GM18870 (cell line): ENCODE measurements around the gene AFAP1L2.

Source experiments
- ATAC-seq: cut with Tn5 transposase; IDR thresholded peaks from one replicate; pipeline ENCODE4 v1.9.1; 2021; ENCODE audit warnings: moderate library complexity; ENCODE audit not compliant: unreplicated experiment

The AFAP1L2 gene

GRCh38 chr10:114412907-114413797 is 8.8 kb upstream of the AFAP1L2 start:
- ATAC-seq: no peak

- ATAC-seq: no peak
Observed at GRCh38 chr10:114408968-114409444, 4.7 kb upstream of the AFAP1L2 start.

DNA sequence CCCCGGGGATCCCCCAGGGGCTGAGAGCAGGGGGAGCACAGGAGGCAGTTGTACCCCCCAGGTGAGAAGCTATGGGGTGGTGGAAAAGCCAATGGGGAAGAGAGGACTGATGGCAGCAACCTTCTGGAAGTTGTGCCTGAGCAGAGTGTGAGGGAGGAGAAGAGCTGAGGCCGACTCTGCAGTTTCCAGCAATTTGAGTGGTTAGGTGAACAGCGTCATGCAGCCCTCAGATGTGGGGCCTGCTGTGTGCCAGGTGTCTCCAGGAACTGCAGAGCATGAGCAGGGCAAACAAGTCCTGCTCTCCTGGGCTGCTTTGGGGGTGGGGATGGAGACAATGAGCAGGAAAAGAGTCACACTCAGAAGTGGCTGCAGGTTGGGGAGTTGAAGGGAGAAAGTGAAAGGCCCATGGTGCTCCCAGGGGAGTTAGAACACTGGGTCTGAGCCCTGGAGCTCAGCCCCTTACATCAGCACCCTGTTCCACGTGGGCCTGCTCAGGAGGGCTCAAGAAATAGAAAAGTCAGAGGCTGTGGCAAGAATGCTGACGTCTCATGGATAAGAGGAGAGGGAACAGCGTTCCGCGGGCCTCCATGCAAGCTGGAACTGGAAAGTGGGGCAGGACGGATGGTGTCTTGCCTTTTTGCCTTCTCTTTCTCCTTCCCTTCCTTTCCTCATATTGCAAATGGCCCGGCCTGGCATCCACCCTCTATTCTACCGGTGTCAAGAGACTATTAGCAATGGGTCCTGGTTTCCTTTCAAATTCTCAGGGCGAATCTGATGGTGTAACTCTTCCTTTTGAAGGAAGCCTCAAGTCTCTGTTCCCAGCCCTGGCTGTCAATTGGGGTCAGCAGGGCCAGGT is 4.0 kb upstream of the AFAP1L2 start:
- ATAC-seq: no peak

- ATAC-seq: no peak
Observed at GRCh38 chr10:114406455-114406854, 2.2 kb upstream of the AFAP1L2 start.

GRCh38 chr10:114405011-114405350 is 679 bp upstream of the AFAP1L2 start:
- ATAC-seq: no peak

DNA sequence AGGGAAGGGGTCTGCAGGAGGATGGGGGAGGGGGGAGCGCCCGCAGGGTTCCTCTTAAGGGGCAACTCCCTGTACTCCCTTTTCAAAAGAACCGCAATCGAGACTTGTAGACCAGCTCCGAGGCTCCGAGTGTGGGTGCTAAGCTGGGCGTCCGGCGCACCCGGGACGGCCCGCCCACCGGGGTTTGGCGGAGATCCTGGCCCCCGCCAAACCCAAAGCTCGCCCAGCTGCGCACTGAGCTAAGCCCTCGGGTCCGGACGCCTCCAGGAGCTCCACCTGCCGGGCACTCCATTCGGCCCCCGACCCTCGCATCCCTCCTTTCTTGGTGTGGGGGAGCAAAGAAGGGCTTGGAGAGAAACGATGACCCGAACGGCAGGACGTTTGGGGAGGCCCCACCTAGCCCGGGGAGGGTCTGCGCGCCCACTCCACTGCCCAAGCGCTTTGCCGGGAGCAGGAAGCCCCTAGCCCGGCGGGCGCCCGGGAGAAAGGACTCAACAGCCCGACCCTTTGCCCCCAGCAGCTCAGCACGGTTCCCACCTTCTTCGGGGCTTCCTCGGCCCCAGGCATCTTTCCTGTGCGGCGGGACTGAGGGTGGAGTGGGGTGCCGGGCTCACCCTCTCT is 651 bp downstream of the AFAP1L2 start:
- ATAC-seq: no peak

DNA sequence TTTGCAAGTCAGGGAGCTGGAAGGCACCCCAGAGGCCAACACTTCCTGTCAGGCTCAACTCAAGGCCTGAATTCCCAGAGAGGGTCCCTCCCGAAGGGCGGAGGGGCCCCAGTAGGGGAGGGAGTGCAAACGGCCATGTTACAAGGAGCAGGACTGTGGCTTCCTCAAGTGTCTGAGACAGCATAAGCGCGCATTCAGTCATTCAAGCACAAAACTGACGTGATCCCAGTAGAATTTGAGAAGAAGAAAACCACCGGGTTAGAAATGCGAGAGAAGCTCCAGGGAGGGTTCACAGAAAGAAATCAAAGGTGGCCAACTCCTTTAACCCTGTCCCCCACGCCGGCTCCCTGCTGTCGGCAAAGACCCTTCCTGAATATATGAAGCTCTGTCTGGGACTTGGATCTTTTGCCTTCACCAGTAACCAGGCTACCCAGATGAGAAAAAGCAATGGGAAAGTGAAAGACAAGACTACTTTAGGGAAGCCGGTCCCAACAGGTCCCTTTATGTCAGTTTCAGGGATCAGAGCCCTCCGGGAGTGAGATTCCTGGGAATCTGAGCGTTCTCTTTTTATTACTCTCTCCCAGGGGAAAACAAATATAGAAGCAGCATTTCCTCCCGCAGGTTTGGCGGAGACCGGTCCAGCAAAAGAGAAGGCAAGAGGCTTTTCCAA is 1.3 kb downstream of the AFAP1L2 start:
- no peak for ATAC-seq

DNA sequence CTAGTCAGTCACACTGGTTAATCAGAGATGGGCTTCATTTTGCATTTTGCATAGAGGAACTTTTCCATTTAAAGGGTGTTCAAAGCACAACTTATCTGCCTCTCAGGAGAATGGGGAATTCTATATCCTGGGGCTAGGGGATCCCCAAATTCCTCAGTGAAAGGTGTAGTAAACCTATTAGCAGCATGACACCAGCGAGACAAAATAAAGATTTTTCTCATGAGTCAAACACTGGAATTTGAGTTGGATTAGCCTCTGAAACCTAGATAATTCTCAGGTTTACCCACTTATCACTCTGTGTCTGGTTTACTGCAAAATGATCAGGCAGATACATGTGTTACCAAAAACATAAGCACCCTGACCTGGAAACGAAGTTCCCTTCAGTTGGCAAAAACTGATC is 2.1 kb downstream of the AFAP1L2 start:
- no peak for ATAC-seq

DNA sequence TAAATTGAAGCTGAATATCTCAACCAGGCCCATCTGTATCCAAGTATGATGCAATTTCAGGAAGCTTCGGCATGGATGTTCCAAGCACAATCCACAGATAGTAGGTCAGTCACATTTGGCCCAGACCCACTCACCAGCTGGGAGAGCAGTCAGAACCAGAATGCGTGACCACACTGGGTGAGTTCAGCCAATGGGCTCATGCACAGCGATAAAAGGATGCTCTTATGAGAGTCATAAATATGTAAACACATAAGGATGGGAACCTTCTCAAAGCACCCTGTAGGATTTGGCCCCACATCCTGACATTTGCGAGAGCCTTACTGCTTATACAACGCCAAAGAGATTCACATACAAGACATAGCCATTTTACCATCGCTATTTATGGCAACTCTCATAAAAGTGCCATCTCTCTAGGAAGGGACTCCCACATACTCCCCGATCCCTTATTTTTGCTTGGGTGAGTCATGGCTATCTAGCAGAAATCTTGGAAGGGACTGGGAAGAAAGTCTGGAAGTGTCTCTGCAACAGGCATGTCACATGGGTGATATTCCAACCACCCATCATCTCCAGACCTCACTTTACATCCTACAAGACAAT is 3.0 kb downstream of the AFAP1L2 start:
- no peak for ATAC-seq

- ATAC-seq: no peak
Observed at GRCh38 chr10:114400091-114400490, 4.2 kb downstream of the AFAP1L2 start.

DNA sequence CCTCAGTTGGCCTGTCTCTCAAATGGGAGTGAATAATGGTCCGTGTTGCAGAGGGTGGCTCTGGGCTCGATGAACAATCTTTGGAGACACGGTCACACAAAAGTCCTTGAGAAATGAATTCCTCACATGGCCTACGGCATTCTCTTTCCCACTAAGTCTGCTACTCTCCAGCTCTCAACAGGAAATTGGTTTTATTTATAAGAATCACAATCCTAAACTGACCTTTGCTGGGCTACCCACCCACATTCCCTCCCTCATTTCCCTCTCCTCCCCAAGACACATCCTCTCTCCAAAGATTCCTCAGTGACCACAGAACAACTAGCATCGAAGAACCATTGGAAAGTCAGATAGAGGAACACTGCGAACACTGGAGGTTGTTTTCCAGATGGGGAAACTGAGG is 4.7 kb downstream of the AFAP1L2 start:
- no peak for ATAC-seq

GRCh38 chr10:114398587-114399331 is 5.5 kb downstream of the AFAP1L2 start:
- ATAC-seq: no peak

DNA sequence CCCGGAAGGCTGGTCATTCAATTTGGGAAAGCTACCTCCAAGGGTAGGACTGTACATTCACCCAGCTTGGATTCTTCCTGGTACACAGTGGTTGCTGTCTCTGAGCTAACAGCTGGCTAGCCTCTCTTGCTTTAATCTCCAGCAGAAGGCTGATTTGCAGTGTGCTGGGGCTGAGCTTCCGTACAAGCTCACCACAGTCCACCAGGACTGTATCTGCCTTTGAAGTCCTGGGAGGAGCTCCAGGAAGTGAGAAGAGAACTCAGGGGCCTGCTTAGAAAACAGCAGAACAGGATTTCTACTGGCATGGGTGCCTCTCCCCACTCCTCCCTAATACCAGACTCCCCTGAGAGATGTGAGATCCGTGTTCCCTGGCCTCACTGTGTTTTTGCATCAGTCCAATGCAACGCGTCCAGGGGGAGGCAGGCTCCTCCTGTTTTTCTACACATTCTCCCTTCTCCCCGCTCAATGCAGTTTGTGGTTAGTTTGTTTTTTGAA is 6.6 kb downstream of the AFAP1L2 start:
- no peak for ATAC-seq

- no peak for ATAC-seq
Observed at GRCh38 chr10:114396464-114396863, 7.8 kb downstream of the AFAP1L2 start.

DNA sequence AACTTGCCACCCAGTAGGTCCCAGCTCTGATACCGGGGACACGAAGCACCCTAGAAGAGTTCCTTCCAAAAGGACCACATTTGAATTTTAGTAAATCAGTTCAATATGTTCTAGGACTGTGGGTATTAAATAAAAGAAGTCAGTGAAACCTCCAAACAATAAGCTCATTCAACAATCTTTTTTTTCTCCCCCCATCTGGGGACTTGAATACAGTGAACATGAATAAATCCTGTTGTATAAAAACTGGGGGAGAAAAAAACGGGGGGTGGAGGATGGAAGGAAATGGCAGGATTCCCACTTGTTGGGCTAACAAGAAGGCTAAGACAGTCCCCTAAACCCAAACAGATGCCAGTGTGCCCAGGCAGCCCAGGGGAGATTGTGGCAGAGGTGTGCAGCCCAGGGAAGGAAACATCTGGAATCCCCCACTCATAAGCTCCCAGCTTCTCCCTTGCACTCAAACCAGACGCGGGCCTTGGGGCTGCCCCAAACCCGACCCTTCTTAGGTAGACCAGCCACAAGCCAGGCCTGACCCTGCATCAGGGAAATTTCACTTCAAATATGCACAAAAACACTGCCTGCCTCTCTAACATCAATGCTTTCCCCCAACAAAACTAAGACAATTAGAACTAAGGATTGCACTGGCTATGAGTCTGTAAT is 8.8 kb downstream of the AFAP1L2 start:
- no peak for ATAC-seq

DNA sequence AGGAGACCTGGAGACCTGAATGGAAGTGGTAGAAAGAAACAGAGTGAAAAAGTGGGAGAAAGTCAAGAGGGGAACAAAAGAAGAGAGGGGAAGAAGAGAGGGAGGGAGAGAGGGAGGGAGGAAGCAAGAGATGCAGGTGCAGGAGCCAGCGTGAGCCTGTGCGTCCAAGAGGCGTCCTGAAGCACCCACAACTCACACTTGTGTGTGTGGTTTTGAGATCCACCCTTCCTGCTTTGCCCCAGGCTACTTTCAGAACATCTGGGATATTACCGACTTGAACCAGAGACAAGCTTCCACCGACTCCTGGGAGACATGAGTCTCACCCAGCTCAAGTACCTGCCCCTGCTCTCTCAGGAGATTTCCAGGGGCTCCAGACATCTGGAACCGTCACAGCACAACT is 9.8 kb downstream of the AFAP1L2 start:
- no peak for ATAC-seq

DNA sequence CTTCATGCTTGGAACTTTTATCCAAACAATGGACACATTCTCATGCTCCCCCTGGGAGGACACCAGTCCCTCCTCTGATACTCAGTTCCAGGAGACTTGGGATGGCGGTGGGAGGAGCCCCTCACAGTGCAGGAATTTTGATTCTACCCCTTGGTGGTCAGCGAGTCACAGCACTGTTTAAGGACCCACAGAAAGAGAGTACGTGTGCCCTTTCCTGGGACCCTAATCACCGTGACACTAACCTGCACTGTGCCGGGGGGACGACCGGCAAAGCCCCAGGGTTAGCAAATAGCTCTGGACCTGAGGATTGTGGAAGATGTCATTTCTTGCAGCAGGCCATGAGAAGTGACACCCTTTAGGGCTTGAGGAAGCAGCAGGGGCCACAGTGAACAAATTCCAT is 10.4 kb downstream of the AFAP1L2 start:
- no peak for ATAC-seq

GRCh38 chr10:114393482-114393881 is 10.8 kb downstream of the AFAP1L2 start:
- ATAC-seq: no peak
